PC-3 (cell line): ENCODE measurements around the gene RPS6KC1.

ENCODE experiments used
- EZH2 ChIP-seq: fragments of 300-600 bp; sonication (generic); IDR thresholded peaks from one replicate; pipeline ENCODE4 v1.6.1; 2017; ENCODE audit warnings: antibody characterized with exemption, mild to moderate bottlenecking, low read length; ENCODE audit not compliant: unreplicated experiment
- EZH2phosphoT487 ChIP-seq: fragments of 300-600 bp; sonication (generic); IDR thresholded peaks from 2 replicates; pipeline ENCODE4 v1.6.1; 2018; ENCODE audit warnings: mild to moderate bottlenecking, antibody characterized with exemption, low read length, borderline replicate concordance
- TF ChIP-seq, protein P1 (sequence below): fragments of 300-600 bp; sonication (generic); conservative IDR thresholded peaks from 2 replicates; pipeline ENCODE4 v1.5.1; 2017; ENCODE audit warnings: antibody characterized with exemption, low read depth, mild to moderate bottlenecking, low read length

DNA sequence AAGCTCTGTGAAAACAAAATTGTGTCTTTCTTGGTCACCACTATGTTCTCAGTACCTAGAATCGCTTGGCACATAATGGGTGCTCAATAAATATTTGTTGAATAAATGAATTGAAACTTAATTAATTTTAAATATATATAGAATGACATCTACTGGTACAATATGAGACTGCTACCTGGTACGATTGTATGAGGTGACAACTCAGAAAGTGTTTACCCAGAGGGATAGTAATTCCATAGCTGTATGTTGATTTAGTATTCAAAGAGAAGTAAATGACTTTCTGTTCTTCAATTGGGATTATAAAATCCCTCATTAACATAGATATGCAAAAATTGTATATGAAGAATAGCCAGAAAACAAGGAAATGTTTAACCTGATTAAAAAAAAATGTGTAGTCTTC lies 128.7 kb downstream of the RPS6KC1 start:
- TF ChIP-seq, protein P1, sequence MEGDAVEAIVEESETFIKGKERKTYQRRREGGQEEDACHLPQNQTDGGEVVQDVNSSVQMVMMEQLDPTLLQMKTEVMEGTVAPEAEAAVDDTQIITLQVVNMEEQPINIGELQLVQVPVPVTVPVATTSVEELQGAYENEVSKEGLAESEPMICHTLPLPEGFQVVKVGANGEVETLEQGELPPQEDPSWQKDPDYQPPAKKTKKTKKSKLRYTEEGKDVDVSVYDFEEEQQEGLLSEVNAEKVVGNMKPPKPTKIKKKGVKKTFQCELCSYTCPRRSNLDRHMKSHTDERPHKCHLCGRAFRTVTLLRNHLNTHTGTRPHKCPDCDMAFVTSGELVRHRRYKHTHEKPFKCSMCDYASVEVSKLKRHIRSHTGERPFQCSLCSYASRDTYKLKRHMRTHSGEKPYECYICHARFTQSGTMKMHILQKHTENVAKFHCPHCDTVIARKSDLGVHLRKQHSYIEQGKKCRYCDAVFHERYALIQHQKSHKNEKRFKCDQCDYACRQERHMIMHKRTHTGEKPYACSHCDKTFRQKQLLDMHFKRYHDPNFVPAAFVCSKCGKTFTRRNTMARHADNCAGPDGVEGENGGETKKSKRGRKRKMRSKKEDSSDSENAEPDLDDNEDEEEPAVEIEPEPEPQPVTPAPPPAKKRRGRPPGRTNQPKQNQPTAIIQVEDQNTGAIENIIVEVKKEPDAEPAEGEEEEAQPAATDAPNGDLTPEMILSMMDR = peak; percentile 21; the same call in 1 of the 2 replicates
- TF ChIP-seq EZH2phosphoT487 = no peak
- TF ChIP-seq EZH2 = no peak
